ENCODE results near the gene MACROD2.
"Not testable (repeated sequence)": the region's sequence is repeated elsewhere in the genome, so short reads cannot be mapped to it uniquely, and the experiment has no call there.

Gene MACROD2

DNA sequence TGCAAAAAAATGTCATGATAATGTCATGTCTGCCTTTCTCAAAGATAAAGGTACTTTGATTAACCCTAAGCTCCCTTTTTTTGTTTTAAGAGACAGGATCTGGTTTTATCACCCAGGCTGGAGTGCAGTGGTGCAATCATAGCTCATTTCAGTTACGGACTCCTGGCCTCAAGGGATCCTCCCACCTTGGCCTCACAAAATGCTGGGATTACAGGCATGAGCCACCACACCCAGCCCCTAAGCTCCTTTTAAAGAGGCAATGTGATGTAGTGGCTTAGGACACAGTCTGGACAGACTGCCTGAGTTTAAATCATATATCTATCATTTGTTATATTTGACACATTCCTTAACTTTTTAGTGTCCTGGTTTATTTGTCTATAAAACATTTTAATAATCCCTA lies 265.1 kb downstream of the MACROD2 start:
- no peak for DNase-seq (ENCODE audit: low read depth, low spot score)

DNA sequence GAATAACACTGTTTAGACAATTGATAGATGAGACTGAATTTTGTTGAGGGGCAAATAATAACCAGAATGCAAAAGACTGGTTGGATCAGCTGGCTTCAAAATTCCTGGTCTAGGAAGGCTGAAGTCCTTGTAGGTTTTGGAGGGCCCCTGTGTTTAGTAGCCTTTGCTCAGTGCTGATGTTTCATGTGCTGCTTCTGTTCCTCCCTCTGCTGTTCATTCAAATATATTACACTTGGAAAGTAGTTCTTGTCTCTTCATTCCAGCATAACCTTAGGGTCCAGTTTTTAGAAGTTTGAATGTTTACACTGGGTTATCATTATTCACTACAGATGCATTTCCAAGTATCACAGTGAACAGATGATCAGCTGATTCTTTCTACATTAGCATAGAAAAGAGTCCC lies 269.6 kb downstream of the MACROD2 start:
- no peak for DNase-seq (ENCODE audit: low read depth, low spot score)

DNA sequence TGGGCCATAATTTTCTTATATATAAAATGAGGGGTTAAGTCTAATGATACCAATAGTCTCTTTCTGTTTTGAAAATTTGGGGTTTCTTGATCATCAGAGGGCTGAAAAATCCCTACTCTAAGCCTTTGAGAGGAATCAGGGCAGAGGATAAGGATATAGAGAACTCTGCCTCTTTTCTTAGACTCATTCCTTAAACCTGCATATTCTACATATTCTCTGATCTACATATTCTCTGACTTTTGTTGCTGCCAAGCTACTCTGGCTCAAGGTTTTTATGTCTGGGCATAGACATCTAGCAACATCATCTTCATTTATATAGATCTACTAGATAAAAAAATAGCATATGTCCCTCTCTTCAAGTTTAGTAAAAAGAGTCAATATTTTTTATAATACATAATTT lies 270.9 kb downstream of the MACROD2 start:
- DNase-seq (ENCODE audit: low read depth, low spot score): no peak

DNA sequence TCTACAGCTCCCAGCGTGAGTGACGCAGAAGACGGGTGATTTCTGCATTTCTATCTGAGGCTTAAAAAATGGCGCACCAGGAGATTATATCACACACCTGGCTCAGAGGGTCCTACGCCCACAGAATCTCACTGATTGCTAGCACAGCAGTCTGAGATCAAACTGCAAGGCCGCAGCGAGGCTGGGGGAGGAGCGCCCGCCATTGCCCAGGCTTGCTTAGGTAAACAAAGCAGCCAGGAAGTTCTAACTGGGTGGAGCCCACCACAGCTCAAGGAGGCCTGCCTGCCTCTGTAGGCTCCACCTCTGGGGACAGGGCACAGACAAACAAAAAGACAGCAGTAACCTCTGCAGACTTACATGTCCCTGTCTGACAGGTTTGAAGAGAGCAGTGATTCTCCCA lies 275.4 kb downstream of the MACROD2 start:
- not testable (repeated sequence) for DNase-seq (ENCODE audit: low read depth, low spot score)

DNA sequence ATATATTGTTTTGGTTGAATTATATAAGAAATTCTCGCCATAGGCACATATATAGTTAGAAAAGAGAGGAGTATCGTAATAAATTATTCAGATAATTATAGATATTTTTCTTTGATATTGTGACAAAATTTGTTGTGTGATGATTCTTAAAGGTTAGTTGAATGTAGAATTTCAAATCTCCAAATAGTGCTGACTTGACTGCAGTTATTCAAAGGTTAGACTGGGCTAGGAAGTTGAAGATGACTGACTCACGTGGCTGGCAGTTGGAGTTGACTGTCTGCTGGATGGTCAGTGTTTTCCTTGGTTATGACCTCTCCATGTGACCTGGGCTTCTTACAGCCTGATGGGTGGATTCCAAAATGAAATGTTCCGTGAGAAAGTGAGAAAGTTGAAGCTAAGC lies 286.8 kb downstream of the MACROD2 start:
- no peak for DNase-seq (ENCODE audit: low read depth, low spot score)

DNA sequence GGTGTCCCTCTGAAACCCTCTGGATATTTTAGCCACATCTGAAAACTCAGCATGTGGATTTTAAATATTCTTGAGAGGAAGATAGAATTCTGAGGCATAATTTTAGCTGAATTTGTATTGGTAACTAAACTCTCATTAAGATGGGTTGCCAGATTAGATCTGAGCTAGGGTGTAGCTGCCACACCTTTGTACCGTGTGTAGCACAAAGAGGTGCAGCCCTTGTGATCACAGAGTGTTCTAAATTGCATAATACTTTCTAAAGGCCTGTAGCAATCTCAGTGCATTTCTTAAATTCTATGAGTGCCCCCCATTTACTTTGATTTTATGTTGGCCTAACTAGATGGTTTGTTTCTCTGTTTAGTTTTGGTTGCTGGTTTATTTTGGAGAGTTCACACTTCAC lies 289.1 kb downstream of the MACROD2 start:
- DNase-seq (ENCODE audit: low read depth, low spot score): no peak

DNA sequence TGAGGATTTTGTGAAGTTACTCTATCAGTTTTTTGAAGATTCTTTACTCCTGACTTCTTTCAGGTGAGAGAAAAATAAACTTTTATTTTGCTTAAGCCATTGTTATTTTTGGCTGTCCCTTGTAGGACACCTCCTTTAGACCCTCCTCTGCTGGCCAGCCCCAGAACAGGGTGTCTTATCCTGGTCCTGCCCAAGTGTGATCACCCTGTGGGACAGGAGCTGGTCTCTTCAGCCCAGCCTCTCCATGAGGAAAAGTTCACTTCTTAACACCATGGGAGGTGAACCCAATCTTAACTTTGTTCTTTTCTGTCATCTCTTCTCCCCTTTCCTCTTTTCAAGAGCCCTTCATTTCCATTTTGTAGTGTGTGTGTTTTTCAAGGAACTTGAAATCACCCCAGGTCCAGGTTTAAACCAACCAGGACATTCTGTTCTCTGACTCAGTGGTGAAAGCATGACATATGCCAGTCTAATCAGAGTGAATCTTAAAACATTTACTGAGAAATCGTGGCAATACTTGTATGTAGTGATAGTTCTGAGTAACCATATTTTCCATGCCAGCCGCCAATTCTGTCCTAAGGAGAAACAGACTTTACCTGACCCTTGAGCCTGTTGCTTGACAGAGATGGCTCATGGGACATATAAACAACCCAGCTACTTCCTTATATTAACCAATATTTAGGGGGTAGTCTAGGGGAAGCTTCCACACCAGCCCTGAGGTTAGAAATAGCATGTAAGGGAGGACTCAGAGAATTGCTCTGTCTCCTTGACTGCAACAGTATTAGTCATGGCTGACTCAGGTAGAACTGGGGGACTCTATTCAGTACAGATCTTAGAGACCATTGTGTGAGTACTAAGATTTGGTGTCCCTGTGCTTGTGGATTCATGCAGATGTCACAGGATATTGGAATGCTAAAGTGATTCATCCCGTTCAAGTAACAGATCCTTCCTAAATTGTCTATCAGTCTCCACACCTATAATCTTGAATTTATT lies 293.3 kb downstream of the MACROD2 start:
- no peak for DNase-seq (ENCODE audit: low read depth, low spot score)

DNA sequence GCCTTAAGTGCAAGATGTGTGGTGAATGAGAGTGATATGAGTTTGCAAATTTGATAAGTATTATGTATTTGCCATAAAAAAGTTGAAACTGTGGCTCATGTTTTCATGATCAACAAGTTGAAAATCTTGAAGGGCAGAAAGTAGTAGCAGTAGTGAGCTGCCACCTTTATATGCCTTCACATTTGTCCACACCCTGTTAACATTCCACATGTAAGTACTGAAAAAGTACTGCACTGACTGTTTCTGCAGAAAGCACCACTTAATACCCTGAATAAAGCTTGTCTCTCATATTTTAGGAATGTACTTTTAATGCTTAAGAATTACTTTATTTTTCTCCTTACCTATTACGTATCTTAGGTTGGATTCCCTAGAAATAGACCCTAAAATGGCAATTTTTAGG lies 296.2 kb downstream of the MACROD2 start:
- DNase-seq (ENCODE audit: low read depth, low spot score): no peak

DNA sequence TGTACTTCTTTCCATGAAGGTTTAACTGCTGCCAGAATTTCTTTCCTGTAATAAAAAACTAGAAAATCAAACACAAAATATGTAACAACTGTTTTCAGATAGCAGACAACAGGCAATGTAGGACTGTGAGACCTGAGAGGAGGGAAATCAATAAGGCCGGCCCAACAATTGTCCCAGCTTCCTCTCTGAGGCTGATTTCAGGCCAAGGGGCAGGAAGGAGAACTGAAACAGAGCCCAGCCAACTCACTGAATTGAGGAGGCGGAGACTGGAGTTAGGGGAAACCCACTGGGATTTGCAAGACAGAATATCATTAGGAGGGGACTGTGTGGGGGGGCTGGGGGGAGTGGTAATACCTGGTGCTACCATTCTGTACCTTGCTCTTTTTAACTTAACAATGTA lies 299.9 kb downstream of the MACROD2 start:
- no peak for DNase-seq (ENCODE audit: low read depth, low spot score)

DNA sequence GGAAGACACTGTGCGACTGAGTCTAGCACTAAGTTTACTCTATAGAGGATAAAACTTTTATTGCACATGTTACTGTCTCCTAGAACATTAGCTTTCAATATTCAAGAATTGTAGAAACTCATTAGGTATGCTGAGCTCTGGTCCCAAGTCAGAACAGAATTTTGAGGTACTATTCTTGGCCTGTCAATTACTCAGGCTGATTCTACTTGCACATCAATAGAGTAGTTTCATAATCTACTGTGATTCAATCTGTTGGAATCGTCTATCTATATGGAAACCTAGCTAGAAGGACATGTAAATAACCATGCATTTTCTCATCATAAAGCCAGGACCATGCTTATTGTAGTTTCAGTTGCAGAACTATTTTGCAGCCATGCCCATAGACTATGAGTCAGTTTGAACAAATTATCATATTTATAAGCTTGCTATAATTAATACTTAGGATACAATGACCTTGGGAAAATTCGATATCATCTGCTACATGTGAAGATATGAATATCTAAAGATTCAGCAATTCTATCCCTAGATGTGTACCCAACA lies 300.5 kb downstream of the MACROD2 start:
- no peak for DNase-seq (ENCODE audit: low read depth, low spot score)

DNA sequence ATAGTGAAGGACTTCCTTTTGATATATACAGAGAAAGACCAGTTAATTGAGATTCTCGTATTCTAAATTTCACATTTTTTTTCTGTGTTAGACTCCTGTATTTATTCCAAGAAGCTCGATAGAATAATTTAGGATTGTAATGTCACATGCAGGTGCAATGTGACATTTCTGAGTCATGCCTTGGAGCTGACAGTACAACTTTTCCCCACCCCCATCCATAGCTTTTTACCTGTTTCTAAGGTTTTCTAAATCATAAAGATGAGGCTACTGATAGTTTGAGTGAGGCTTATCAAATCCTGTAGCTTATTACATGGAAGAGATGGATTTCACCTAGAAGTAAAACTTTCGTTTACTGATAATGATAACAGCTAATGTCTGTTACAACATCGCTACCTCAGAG lies 304.5 kb downstream of the MACROD2 start:
- no peak for DNase-seq (ENCODE audit: low read depth, low spot score)

DNA sequence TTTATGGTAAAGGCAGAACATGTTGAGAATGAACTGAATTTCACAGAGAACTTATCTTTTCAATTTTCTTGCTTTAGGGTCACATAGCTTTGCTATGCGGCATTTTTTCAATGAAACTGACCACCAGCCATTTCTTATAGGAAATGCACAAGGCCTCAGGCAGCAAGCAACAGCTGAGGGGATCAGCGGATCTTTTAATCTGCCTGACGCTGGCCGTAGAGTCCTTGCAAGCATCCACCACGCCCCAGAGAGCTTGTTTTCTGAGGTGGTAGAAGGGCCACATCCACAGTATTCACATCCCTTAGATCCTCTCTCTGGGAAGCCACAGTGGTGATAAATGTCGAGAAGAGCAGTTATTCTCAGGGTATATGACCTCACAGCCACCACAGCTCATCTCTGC lies 307.8 kb downstream of the MACROD2 start:
- DNase-seq (ENCODE audit: low read depth, low spot score): no peak

DNA sequence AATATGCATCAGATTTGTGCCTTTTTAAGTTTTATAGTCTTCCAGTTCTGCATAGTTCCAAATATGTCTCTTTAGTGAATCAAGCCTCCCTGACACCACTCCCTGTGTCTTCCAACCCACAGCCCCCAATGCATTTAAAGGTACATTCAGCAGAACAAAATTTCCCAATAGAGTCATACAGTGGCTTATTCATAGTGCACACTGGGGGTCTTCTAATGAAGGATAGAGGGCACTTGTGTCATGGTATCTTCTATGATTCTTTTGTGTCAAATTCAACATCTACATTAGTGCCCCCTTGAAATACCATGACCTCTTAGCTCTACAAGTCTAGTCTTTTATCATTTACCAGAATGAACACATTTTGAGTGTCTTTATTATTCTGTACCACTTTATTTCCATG lies 308.3 kb downstream of the MACROD2 start:
- DNase-seq (ENCODE audit: low read depth, low spot score): no peak

DNA sequence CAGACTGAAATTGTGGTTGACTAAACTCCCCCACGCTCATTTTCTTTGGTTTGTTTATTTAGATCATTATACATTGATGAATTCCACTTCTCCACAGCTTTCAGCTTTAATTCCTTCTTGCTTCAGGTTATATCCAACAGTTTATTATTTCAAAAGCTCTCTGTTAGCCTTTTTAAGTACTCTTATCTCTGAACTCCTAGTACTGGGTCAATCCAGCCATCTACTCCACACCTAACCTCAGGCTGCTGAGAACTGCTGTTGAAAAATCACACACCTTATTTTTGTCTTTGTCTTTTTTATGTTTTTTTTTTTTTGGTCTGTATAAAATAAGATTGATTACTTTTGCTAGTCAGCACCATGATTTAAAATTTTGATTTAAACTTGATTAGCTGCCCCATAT lies 309.2 kb downstream of the MACROD2 start:
- DNase-seq (ENCODE audit: low read depth, low spot score): no peak

DNA sequence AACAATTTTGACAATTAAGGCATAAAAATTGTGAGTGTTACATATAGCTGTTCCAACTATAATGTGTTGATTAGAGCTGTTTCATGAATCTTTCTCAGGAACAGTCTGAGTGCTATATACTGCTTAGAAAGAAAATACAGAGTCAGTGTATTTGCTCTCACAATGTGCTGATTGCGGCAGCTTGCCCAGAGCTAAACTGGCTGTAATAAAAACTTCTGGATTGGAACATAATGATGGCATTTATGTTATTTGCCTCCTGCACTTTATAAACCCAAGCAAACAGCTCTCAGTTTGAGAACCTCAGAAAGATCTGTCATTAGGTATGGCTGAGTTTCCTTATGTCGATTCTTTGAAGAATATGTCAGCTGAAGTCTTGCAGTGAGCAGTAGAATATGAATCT lies 312.6 kb downstream of the MACROD2 start:
- no peak for DNase-seq (ENCODE audit: low read depth, low spot score)

DNA sequence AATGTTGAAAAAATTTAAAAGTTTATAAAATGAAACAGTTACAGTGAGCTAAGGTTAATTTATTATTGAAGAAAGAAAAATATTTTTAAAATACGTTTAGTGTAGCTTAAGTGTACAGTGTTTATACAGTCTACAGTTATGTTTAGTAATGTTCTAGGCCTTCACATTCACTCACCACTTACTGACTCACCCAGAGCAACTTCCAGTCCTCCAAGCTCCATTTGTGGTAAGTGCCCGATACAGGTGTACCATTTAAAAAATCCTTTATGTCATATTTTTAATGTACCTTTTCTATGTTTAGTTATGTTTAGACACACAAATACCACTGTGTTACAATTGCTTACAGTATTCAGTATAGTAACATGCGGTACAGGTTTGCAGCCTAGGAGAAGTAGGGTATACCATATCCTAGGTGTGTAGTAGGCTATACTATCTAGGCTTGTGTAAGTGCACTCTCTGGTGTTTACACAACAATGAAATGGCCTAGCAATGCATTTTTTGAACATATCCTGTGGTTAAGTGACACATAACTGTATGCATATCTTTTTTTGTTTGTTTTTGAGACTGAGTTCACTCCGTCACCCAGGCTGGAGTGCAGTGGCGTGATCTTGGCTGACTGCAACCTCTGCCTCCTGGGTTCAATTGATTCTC lies 315.8 kb downstream of the MACROD2 start:
- DNase-seq (ENCODE audit: low read depth, low spot score): no peak

DNA sequence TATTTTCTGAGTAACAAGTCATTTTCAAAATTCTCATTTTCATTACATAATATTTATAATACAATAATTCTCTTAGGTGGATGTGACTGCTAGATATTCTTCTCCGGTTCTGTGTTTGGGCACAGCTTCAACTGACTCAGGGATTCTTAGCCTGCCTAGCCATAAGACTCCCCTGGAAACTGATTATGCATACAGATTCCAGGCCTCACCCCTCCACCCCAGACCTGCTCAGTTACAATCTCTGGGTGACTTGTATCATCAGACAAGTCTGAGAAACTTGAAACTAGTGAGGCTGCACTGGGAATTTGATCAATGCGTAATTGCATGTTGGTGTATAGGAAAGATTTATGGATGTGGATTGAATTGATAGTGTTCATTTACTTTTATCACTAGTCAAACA lies 316.7 kb downstream of the MACROD2 start:
- no peak for DNase-seq (ENCODE audit: low read depth, low spot score)

DNA sequence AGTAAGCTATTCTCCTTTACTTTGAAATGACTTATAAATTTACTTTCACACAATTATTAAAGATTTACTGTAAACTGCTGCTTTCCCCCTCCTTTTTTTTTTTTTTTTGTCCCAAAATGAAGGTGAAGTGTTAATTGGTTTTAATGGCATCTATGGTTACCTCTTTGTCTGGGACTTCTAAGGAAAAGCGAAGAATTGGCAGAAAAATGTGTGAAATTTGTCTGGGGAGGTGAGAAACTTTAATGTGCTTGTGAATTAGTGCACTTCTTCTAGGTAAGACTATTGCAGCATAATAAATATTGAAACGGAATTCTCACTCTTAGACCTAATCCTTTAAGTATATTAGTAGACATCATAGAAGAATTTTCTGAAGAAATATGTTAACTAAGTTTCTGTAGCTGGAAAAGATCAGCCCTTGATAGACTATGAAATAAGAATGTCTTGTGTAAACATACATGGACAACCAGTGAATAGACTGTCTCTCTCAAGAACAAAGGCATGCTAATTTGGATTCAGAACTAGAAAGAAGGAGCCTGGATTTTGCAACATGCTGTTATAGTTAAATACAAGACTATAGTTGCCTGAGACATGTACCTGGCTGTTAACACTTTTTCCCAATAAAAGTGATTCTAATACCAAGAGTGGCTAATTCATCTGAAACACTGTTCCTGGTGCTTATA lies 318.2 kb downstream of the MACROD2 start:
- DNase-seq (ENCODE audit: low read depth, low spot score): no peak

DNA sequence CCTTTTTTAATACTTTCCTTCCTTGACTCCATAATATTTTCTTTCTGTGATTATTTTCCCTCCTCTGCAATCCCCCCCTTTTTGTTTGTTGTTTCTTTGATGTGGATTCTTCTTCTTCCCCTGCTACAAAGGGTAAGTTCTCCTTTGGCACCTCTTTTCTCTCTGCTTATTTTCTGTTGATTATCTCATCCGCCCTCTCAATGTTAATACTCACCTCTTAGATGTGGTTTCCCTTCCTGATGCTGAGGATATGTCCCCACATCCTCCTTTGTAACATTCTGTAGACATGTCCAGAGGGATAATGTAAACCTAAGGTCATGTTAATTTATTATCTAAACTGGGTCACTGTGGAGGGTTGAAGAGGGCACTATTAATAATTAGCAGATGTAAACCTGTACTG lies 324.4 kb downstream of the MACROD2 start:
- DNase-seq (ENCODE audit: low read depth, low spot score): no peak

DNA sequence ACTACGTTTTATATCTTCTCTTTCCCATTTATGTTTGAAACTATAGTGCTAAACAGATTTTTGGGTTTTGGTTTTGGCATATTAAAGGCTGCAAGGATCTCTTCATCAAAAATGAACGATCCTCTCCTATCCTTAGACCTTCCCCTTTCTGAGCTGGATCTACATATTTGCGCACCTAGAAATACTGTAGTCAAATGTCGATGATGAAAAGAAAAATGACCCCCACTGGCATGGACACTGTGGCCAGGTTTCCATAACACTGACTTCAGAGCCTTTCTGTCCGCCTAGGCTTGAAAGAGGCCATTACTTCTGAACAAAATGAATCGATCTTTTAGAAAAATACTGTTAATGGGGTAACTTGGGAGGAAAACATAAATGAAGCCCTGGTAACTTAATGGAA lies 336.3 kb downstream of the MACROD2 start:
- no peak for DNase-seq (ENCODE audit: low read depth, low spot score)

DNA sequence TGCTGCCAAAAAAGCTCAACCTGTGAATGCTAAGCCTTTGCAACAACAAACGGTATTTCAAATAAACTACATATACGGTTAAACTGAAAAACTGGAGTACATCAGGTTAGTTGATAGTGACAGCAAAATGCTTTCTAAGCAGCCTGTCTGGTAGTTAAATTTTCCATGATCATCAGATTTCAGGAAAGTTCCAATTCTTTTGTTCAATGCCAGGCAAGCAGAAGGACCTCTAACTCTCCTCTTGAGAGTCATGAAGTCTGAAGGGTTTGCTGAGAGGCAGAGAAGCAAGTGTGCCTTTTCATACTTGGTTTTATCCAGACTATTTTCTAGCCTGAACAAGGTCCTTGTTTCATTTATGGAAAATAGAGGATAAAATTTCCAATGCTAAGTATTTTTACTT lies 337.6 kb downstream of the MACROD2 start:
- no peak for DNase-seq (ENCODE audit: low read depth, low spot score)

DNA sequence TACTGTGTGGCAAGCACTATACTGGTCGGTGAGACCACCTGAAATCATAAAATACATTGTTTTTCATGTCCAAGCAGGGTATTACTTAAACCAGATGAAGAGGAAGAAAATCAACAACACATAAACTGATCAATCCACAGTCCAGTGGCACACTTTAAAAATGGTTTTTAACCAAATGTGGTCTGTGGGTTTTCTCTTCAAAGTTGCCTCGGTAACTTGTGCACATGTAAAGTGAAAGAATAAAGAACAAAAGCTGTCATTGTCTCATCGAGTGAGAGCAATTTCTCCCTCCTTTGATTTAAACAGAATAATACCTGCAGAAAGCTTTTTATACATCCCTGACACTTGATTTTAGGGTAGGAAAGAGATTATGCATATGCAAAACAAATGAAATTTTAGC lies 338.4 kb downstream of the MACROD2 start:
- no peak for DNase-seq (ENCODE audit: low read depth, low spot score)
